Occipital lobe (tissue), 2 donors: ENCODE measurements around the gene WWC1. TPM values are rescaled to one million over a fixed set of nuclear protein-coding genes. Genes with fewer than 3 reads are reported as not detected.
"Not testable (repeated sequence)": the region's sequence is repeated elsewhere in the genome, so short reads cannot be mapped to it uniquely, and the experiment has no call there.

Experiments
- DNase-seq: peaks from one replicate; lab custom pipeline; 2025; lab: John Stamatoyannopoulos, UW
- total RNA-seq: library from RNA; depleted of rRNA; stranded (reverse); fragments of >200 nt; gene quantifications from one replicate; pipeline ENCODE4 v1.2.3, GENCODE V29; 2014

WWC1 gene
- total RNA-seq, 1 donor from 2014 or later: 116 TPM

DNA sequence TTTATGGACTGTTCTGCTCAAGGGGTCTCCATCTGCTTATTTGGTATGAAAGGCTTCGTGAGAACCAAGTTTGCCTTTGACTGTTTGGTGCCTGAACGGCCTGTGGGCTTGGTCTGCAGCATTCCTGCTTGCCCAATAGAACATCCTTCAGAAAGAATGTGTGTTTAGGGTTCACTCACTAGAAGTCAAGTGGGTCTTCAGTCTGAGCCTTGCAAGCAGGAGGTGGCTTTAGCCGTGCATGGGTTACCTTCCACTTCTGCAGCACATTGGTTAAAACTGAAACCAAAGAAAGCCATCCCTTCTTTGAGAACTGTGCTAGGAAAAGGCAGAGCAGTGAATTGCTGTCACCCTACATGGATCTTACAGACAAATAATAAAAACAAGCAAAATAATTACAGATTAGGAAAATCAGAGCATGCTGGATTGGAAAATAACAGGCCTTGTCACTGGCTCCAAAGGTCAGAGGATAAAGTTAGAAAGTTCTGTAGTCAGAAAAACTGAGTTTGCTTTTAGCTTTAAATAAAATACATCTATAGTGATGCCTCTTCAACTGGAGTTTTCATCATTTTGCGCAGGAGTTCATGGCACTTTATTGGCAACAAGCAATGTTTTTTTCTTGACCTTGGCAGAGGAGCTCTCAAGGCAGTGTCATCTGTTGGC, 16.6 kb downstream of the WWC1 start:
- no peak for DNase-seq

- no peak for DNase-seq
Observed at GRCh38 chr5:168308976-168309598, 17.6 kb downstream of the WWC1 start.

GRCh38 chr5:168310541-168310940, 19.1 kb downstream of the WWC1 start:
- not testable (repeated sequence) for DNase-seq

- DNase-seq: no peak
Observed at GRCh38 chr5:168311061-168311566, 19.7 kb downstream of the WWC1 start.

DNA sequence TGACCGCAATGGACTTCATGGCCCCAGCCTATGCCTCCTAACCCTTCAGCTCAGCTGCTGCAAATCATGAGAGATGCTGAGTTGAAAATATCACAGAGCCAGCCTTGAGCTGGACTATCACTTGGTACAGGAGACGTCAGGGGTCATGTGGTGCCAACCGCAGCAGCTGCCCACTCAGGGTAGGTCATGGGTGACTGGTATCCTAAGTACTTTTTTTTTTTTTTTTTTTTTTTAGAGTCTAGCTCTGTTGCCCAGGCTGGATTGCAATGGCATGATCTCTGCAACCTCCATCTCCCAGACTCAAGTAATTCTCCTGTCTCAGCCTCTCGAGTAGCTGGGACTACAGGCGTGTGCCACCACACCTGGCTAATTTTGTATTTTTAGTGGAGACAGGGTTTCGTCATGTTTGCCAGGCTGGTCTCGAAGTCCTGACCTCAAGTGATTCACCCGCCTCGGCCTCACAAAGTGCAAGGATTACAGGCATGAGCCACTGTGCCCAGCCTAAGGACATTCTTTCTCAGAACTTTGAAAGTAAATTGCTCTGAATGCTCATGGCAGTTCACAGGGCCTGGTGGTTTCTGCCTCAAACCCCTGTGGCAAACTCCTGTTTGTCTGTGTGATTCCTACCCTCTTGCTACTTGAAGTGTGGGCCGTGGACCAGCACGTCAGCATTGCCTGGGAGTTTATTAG, 21.3 kb downstream of the WWC1 start:
- DNase-seq: no peak

DNA sequence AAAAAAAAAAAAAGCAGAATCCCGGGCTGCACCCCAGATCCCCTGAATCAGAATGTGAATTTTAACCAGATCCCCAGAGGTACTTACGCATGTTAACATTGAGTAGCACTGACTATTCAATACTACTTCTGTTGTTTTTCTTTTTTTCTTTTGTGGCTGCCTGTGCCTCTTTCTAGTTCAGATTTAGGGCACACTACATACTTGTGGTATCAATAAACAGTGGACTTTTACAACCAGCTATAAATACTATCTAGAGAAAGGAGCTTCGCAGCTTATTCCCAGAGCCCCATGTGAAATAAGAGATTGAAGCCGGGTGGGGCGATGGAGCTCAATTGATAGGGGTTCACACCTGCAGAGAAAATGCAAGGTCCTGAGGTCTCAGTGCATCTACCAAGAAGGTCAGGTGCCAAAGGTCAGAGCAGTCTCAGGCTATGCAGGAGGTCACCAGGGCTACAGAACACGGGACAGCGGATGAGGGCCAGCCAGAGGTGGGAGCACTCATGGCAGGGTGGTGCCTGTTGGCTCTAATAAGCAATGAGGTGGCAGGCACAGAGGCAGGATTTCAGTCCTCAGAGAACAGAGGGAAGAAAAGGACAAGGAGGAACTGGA, 22.3 kb downstream of the WWC1 start:
- DNase-seq: no peak

DNA sequence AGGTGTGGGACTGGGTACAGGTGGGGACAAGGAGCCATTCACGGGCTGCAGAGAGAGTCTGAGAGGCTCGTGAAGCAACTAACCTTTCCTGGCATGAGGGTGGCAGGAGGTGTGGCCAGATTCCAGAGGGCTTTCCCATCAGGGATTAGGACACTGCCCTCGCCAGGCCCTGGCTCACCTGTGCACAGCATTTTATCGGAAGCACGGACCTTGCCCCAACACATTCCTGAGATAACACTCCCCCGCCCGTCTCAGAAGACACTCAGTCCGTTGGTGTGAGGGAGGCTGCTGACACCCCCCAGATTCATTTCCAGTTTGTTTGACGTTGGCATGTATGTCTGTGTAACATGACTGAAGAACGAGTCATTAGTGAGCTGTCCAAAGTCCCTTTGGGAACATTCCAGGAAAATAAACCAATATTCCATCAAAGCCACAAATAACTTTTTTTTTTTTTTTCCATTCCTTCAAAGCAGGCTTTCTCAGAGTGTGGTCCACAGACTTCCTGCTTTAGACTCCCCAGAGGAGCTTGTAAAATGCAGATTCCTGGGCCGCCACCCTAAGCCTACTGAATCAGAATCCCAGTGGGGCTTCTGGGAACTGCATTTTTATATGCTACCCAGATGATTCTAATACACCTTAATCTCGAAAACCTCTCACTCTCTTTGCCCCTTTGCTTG, 23.4 kb downstream of the WWC1 start:
- DNase-seq: no peak

- no peak for DNase-seq
Observed at GRCh38 chr5:168315416-168316138, 24.1 kb downstream of the WWC1 start.

DNA sequence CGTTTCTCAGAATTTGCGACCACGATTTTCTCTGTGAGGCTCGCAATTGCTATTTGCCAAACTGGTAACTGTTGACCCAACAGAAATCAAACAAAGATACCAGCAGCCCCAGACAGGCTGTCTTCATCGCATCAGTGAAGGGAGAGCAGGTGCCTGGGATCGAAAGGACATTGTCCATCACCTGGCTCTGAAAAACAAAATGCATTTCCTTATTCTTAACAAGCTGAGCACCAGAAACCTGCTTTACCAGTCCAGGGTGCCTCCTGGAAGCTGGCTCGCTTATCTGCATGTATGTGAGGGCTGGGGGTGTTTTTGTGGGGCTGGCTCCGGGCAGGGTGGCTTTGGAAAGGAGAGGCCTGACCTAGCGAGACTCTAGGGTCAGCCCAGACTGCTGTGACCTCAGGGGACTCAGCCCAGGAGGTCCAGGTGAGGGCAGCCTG, 24.7 kb downstream of the WWC1 start:
- no peak for DNase-seq

DNA sequence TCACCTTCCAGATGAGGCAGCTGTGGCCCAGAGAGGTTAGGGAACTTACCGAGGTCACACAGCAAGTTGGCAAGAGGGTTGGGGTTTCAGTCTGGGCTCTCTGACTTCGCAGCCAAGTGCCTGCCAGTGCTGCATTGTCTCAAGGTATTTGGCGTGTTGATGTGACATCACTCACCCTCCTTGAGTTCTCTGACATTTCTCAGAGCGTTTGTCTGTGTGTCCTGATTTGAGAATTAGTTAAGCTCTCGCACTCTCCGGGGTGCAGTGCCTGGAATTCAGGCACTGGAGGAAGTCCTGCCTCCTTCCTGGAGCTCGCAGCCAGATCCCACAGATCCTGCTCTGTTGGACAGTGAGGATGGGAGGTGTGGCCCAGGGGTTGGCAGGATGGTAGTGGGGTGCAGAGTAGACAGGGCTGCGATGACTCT, 25.7 kb downstream of the WWC1 start:
- no peak for DNase-seq

GRCh38 chr5:168317521-168318147, 26.2 kb downstream of the WWC1 start:
- DNase-seq: no peak

DNA sequence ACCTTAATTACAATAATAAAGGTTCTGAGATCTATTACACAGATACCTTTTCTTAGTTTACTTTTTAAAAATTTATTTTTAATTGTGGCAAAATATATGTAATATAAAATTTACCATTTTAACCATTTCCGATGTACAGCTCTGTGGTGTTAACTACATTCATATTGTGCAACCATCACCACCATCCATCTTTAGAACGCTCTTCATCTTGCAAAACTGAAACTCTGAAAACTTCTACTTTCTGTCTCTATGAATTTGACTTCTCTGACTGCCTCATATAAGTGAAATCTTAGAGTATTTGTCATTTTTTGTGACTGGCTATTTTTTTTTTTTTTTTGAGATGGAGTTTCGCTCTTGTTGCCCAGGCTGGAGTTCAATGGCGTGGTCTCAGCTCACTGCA, 26.8 kb downstream of the WWC1 start:
- no peak for DNase-seq

- no peak for DNase-seq
Observed at GRCh38 chr5:168319774-168320173, 28.3 kb downstream of the WWC1 start.

- DNase-seq: no peak
Observed at GRCh38 chr5:168320805-168321204, 29.4 kb downstream of the WWC1 start.

GRCh38 chr5:168324859-168325630, 33.6 kb downstream of the WWC1 start:
- no peak for DNase-seq

GRCh38 chr5:168327019-168327421, 35.6 kb downstream of the WWC1 start:
- no peak for DNase-seq

DNA sequence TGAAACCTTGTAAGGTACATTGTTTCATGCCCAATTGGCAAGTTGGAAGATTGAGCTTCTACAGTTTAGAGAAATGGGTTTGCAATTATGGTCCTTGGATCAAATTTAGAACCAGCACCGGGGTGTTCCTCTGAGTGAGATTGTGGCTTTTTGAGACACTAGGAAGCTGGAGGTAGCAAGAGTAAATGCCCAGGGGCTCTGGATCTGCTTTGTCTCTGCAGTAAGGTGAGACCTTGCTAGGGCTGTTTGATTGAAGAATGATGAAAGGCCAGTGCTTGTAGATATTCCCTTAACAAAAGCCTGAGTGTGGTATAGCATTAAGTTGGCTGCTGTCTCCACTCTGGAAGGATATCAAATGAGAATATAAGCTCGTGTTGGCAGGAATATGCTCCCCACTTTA, 36.0 kb downstream of the WWC1 start:
- DNase-seq: no peak

DNA sequence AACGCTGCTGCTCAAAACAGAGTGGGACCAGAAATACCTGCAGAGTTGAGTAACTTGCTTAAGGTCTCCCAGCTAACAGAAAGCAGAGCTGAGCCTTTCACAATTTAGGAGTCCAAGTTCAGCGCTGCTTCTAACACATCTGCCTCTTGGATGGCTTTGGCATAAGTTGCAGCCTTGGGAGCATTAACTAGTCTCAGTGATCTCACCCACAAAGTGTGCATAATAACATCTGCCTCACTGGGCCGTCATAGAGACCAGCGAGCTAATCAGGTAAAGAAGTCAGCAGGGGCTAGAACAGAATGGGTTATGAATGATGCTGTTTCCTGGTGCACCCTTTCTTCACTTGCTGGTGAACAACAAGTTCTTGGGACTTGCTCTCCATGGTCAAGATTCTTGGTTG, 36.5 kb downstream of the WWC1 start:
- no peak for DNase-seq

DNA sequence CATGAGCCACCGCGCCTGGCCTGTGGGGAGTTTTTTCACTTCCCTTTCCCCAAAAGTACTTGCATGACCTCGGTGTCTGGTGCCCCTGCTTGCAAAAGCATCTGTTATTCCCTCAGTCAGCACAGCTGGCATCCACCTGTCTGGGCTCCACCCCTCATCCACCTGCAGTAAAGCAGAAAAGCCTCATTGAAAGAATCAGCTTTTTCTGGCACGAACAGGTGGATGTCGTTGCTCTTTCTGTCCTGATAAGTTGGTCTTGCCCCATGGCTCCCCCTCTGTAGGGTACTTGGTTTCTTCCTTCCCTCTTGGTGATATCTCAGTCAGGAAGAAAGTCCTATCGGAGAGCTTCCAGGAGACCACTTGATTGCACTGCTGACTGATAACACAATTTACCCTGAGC, 37.4 kb downstream of the WWC1 start:
- no peak for DNase-seq

- no peak for DNase-seq
Observed at GRCh38 chr5:168329302-168329701, 37.9 kb downstream of the WWC1 start.
